NCI-H2107 (cell line): ENCODE data around the gene RALGAPB.
"Not testable (repeated sequence)": the region's sequence is repeated elsewhere in the genome, so short reads cannot be mapped to it uniquely, and the experiment has no call there.

Experiments
- DNase-seq: peaks from one replicate; lab custom pipeline; 2025; lab: John Stamatoyannopoulos, UW

RALGAPB gene

GRCh38 chr20:38447251-38447661 lies 25.4 kb upstream of the RALGAPB start:
- no peak for DNase-seq

GRCh38 chr20:38447931-38448675 lies 24.5 kb upstream of the RALGAPB start:
- no peak for DNase-seq

GRCh38 chr20:38449046-38449445 lies 23.6 kb upstream of the RALGAPB start:
- no peak for DNase-seq

- DNase-seq, result no peak
Measured at GRCh38 chr20:38450412-38450975, 22.1 kb upstream of the RALGAPB start.

- DNase-seq, result no peak
Measured at GRCh38 chr20:38452880-38453624, 19.6 kb upstream of the RALGAPB start.

GRCh38 chr20:38453941-38454340 lies 18.7 kb upstream of the RALGAPB start:
- no peak for DNase-seq

GRCh38 chr20:38454556-38455473 lies 17.8 kb upstream of the RALGAPB start:
- DNase-seq, result no peak

GRCh38 chr20:38458314-38458713 lies 14.3 kb upstream of the RALGAPB start:
- no peak for DNase-seq

- peak; percentile 46 for DNase-seq
Measured at GRCh38 chr20:38460040-38460623, 12.5 kb upstream of the RALGAPB start.

GRCh38 chr20:38460631-38461030 lies 12.0 kb upstream of the RALGAPB start:
- DNase-seq, result not testable (repeated sequence)

- DNase-seq, result not testable (repeated sequence)
Measured at GRCh38 chr20:38461167-38461566, 11.5 kb upstream of the RALGAPB start.

- DNase-seq, result not testable (repeated sequence)
Measured at GRCh38 chr20:38461569-38461968, 11.1 kb upstream of the RALGAPB start.

- no peak for DNase-seq
Measured at GRCh38 chr20:38466171-38466570, 6.5 kb upstream of the RALGAPB start.

GRCh38 chr20:38466983-38467382 lies 5.7 kb upstream of the RALGAPB start:
- no peak for DNase-seq

- DNase-seq, result no peak
Measured at GRCh38 chr20:38471245-38471644, 1.4 kb upstream of the RALGAPB start.

- no peak for DNase-seq
Measured at GRCh38 chr20:38471987-38472512, 593 bp upstream of the RALGAPB start.

GRCh38 chr20:38473367-38473795 lies 738 bp downstream of the RALGAPB start:
- DNase-seq, result no peak

GRCh38 chr20:38477747-38478146 lies 5.1 kb downstream of the RALGAPB start:
- no peak for DNase-seq

- DNase-seq, result no peak
Measured at GRCh38 chr20:38479596-38479995, 7.0 kb downstream of the RALGAPB start.

GRCh38 chr20:38485041-38485440 lies 12.4 kb downstream of the RALGAPB start:
- no peak for DNase-seq

- no peak for DNase-seq
Measured at GRCh38 chr20:38489181-38489580, 16.5 kb downstream of the RALGAPB start.
